ENCODE results near the gene POU3F3.
A peak's percentile ranks its signal among the peaks of the same experiment; 100 is the strongest.

POU3F3 gene

DNA sequence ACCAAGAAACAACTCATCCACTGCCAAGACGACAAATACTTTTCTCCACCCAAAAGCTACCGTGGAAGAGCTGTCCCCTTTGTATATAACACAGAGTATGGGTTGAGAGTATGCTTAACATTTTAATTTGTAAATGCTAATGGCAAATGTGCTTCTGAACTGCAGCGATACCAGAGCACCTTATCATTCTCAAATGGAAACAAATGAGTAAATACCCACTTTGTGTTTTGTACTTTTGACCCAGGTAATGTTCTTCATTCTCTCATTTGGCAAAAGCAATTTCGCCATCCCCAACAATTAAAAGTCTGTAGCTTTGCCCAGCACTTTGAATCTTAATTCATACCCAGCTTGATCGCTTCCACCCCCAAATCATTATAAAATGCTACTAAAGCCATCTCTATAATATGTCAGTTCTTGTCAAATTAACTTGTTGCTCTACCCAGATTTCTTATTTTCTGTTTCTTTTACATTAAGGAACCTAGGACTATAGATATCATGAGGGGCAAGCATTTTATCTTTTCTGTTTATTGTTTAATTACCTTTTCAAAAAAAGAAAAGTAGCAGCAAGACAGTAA, 6.2 kb upstream of the POU3F3 start:
- DNase-seq = no peak

DNA sequence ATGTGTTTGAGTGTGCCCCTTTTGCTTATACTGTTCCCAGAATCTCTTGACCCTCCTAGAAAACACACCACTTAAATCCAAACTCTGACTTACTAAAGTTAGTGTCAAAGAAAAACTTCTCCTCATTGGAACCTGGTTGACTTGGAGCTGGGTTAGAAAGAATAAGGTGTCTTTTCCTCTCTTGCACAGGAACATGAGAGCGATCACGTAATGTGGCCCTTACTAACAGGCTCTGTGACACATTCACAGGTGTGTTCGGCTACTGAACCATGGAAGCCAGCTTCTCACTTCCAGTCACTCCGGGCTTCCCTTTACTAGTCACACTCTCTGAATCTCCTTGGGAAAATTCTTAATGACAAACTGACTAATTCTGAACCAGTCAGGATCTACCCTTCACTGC, 5.4 kb upstream of the POU3F3 start:
- no peak for DNase-seq

DNA sequence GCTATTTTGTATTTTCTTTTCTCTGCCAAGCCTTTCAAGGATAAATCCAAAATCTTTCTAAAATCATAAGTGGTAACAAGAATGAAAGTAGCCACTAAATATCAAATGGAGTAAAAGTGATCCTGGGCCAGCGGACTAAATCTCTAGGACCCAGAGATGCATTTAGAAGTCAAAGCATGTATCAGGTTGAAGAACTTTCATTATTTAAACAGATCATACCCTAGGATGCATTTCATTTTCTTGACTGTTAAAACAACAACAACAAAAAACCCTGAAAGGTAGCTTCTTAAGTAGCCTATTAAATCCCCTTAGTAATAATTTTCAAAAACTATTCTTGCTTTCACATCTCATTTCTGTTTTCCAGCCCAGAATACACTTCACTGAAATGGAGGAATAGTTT, 4.8 kb upstream of the POU3F3 start:
- DNase-seq = no peak

DNA sequence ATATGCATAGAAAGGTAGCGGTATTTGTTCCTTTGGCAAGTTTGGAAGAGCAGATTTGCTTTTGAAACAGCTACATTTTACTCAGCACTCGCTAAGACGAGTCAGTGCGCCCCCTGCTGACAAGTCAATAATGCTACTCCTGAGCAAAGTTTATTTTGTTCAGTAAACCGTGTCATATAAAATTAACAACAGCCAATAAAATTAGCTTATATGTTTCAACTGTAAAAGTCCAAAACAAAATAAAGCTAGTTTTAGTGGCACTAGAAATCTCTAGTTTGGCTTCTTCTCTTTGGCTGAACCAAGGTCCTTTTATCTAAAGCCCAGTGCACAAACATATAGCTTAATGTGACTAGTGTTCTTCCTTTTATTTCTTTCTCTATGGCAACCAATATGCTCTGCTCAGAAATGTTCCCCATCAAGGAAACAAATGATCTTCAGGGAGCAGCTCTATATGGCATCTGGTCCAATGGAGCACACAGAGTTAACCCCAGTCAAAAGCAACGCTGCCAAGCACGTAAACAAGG, 4.2 kb upstream of the POU3F3 start:
- peak; percentile 24 for DNase-seq

DNA sequence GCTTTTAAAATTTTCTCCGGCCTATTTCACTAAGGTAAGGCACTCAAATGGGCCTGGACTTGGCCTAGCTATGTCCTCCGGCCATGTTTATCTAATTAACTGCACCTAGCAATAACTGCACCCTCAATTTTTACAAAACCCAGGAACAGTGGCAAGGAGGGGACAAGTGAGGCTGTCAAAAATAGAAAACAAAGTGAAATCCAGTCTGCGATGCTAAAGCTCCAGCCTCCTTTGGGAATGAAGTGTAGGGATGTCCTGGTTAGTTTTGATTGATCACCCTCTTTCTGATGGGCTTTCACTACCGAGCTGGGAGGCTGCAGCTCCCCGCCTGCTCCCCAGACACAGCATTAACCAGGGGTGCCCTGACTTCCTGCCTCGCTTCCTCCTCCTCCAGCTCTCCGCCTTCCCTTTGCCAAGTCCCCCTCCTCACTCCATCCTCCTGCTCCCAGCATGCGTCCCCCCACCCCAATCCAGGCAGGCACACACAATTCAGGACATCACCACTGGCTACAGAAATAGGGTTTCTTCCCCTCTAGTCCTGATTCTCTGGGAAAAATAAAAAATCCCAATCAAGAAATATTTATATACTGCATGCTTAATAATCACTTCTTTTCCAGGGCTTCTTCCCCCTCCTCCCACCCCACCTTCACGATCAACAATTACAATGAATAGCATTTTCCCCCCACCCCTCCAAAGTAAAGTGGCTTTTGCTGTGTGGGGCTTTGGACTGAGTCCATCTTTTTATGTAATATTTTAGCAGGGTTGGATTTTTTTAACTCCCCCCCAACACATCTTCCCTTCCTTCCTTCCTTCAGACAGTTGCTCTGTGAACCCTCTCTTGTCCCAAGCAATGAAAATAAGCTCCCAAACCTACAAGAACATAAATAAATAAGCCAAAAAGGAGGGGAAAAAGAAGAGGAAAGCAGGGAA, 3.3 kb upstream of the POU3F3 start:
- no peak for DNase-seq

DNA sequence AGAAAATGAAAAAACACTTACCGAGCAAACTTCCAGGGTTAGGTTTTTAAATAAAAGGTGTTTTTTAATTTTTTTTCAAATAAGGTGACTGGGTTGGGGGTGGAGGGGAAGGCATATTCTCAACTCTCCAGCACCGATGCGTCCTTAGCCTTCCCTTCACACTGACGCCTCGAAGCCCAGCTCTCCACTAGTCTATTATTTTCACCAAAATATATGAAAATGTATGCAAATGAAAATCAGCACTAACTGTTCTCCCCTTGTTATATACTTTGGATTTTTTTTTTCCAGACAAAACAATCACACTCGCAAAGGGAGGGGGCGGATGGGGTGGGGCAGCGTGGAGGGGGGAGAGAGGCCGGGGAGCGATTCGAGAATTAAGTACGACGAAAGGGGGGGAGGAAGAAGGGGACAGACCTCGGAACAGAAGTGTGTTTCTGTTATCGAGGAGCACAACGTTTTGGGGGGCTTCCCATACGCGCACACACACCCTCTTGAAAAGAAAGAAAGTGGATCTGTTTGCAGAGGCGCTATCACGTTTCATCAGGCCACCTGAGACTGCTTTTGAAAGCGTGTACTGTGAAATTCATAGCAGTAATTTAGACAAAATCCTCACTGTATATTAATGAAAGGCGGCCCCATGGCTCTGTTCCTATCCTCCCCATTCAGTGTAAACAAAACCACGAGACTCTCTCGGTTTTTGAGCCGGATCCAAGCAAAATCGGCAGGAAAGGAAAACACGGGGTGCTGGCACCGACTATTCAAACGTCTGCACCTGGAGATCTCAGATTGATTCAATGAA, 2.4 kb upstream of the POU3F3 start:
- no peak for DNase-seq

DNA sequence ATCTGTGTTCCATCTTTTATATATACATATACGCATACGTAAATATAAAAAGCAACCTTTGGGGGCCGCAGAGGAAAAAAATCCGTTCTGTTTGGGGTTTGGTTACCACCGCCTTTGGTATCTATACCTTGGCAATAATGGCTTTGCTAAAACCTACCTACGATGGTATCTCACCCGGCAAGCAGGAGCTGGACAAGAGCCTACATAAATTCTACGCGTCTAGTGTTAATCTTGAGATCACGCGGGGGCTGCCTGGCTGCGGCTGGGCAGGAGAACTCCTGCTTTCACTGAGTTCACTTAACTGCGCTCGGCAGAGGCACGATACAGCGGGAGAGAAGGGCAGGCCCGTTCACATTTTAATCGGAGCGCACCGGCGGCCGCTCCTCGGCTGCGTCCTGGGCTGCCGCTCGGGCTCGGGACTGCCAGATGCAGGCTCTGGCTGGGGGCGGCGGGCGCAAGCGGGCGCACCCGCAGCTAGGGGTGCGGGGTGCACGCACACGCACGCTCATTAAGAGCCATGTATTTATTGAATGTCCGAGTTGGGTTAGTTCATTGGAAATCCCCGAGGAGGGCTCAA, 1.7 kb upstream of the POU3F3 start:
- no peak for DNase-seq

DNA sequence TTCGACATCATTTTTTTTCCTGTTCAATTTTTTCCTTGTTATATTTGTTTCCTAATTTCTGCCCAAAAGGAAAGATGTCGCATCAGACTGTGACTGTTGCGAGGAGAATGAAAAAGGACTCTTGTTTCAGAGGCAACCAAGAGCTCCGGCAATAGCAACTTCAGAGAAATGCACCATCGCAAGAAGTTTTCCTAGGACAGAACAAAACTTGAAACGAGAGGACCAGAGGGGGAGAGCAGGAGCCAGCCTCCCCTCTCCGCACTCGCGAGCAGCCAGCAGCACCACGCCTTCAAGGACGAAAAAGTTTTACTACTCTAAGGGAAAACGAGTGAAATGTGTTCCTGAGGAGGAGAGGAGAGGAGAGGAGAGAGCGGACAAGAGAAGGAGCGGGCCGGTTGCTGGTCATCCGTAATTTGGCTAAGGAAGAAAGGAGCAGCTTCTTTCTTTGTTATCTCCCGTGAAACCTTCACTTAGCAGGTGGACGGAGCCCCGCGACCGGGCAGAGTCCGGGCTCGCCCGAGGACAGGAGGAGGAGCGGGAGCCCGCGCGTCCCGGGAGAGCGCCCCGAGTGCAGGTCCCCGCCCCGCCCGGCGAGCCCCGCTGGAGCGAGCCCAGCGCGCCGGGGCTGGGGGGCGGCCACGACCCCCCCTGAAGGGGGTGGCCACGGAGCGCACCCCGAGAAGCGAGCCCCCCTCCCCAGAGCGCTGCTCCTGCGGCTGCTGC, 744 bp downstream of the POU3F3 start:
- no peak for DNase-seq

DNA sequence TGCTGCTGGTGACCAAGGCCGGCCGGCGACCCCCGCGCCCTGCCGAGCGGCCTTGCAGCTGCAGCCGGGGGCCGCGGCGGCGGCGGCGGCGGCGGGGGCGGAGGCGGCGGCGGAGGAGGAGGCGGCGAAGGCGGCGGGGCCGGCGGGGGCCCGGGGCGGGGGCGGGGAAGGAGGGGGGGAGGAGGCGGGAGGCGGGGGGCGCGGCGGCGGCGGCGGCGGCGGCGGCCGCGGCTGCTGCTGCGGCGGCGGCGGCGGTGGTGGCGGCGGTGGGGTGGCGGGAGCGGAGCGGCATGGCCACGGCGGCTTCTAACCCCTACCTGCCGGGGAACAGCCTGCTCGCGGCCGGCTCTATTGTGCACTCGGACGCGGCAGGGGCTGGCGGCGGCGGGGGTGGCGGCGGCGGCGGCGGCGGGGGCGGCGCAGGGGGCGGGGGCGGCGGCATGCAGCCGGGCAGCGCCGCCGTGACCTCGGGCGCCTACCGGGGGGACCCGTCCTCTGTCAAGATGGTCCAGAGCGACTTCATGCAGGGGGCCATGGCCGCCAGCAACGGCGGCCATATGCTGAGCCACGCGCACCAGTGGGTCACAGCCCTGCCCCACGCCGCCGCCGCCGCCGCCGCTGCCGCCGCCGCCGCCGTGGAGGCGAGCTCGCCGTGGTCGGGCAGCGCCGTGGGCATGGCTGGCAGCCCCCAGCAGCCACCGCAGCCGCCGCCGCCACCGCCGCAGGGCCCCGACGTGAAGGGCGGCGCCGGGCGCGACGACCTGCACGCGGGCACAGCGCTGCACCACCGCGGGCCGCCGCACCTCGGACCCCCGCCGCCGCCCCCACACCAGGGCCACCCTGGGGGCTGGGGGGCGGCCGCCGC, 1.5 kb downstream of the POU3F3 start:
- no peak for DNase-seq

DNA sequence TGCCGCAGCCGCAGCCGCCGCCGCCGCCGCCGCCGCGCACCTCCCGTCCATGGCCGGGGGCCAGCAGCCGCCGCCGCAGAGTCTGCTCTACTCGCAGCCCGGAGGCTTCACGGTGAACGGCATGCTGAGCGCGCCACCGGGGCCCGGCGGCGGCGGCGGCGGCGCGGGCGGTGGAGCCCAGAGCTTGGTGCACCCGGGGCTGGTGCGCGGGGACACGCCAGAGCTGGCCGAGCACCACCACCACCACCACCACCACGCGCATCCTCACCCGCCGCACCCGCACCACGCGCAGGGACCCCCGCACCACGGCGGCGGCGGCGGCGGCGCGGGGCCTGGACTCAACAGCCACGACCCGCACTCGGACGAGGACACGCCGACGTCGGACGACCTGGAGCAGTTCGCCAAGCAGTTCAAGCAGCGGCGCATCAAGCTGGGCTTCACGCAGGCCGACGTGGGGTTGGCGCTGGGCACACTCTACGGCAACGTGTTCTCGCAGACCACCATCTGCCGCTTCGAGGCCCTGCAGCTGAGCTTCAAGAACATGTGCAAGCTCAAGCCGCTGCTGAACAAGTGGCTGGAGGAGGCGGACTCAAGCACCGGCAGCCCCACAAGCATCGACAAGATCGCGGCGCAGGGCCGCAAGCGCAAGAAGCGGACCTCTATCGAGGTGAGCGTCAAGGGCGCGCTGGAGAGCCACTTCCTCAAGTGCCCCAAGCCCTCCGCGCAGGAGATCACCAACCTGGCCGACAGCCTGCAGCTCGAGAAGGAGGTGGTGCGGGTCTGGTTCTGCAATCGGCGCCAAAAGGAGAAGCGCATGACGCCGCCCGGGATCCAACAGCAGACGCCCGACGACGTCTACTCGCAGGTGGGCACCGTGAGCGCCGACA, 2.4 kb downstream of the POU3F3 start:
- DNase-seq = no peak

DNA sequence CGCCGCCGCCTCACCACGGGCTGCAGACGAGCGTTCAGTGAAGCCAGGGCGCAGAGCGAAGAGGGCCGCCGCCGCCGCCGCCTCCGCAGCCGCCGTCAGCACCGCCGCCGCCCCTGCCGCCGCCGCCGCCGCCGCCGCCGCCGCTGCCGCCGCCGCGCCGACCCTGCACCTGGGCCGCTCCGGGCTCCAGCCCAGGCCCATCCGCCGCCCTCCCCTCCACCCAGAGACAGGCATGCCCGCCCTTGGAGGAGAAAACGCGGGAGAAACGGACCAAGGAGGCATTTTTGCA, 3.0 kb downstream of the POU3F3 start:
- DNase-seq = no peak

DNA sequence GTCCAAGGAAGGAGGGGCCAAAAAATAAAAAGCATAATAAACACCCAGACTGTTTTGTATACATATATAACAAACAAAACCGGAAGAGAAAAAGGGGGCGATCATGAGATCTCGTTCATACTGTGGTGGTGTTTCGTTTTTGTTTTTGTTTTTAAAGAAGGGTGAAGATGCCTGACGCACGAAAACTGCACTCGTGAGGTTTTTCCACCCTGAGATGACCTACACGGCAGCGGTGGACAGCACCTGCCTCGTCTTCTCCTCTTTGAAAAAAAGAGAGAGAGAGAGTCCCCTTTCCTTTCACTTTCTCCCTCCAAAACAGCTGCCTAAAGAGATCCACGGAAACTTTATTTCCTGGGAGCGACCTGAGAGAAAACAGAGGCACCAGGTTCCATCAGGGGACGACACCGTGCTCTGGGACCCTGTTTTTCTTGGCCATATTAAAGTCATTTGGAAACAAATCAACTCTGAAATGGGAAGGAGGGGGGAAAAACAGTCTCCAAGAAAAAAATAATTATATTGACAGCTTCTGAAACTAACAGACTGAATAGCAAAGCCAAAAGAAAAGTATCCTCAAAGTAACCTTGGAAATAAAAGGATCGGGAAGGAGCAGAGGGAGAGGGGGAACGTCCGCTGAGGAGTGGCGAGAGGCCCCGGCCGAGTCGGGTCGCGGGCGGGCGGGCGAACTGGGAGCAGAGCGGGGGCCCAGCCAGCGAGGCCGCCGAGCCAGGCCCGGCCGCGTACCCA, 3.5 kb downstream of the POU3F3 start:
- DNase-seq = no peak

DNA sequence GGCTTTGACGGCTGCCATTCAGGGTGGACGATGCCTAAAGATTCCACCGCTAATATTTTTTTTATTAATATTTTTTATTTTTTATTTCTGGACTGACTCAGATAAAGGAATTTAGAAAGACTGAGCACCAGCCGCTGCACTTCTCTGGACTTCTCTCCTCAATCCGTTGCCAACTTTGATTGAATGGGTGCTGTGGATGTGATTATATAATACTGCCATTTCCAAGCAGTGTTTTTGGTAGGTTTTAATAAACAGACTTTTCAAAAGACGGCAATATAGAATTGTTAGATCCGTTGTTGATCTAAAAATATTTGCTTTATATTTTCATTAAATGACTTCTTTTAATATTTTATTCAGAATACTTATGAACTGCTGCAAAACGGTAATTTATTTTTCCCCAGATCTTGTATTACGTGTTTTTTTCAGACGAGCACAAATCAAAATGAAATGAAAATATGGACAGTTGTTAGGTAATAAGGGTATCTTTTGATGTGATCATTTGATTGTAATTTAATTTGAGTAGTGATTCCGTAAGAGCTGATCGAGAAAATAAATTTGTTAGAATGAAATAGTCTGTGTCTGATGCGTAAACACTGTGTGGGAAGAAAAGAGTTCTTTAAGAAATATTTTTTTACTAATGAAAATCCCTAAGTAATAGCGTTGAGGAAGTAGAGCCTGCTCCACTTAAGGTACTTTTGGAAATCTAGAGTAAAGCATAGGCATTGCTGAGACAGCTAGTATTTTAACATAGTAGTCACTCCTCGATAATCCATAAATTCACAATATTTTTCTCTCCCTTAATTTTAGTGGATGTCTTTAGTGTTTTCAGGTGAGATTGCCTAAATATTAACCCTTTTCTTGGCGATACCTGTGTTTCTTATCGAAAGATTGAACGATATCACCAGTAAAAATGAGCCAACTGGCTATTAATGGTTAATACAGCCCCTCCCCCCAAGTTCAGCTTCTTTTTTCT, 4.4 kb downstream of the POU3F3 start:
- DNase-seq = no peak

DNA sequence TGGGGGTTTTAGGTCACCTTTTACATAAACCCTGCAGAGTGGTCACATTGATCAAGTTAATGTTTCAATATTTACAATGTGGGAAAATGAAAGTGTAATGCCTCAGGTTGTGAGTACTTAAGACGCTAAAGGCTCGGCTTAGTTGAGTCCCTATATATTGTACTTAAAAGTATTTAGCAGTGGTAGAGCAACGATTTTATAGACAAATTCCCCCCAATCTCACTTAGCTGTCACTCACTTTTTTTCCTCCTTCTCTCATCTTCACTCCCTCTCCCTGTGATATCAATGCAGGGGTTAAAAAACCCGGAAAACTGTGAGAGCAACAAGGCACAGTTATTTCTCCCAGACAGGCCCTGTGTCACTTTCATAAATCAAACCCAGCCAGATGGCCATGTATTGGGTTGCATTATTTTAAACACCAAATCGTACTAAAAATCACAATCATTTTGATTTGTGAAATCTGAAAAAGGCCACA, 5.4 kb downstream of the POU3F3 start:
- no peak for DNase-seq

DNA sequence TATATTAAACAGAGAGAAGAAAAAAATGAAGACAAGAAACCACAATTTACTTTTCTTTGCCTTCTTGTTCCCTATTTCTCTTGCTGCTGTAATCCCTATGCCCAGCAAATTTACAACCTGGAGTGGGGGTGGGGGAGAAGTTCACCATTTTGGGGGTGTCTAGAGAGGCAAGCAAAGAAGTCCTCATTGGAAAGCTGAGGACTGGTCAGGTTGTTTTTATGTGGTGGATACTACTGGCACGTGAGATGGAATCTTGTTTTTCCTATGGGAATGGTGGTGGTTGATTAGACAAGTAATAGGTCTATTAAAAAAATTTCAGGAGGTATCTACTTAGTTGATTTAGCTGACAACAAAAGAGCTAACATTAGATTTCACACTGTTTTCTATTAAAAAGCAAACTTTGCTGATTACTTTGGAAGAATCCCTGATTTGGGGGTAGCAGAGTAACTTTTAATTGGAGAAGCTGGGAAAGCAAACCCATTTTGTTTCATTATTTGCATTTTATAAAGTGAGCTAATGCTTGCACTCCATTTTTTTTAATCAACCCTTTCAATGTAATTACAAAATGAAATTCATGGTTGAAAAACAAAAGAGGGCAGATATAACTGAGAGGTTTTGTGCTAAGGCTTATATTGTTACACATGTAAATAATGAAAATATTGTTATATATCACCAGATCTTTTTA, 6.0 kb downstream of the POU3F3 start:
- DNase-seq = no peak

DNA sequence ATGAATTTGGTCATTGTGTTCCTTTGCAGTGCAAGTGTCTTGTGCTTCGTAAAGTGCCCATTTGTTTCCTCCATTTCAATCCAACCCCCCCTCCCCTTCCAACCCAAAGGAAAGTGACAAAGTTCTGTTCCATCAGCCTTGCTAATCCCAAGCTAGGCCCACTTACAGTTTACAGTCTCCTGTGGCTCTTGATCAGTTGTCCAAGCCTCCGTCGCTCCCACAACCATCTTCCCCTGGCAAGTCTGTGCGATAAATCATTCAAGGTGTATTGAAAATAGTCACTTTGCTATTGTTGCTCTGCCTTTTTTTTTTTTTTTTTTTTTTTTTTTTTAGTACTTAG, 6.5 kb downstream of the POU3F3 start:
- DNase-seq = no peak

DNA sequence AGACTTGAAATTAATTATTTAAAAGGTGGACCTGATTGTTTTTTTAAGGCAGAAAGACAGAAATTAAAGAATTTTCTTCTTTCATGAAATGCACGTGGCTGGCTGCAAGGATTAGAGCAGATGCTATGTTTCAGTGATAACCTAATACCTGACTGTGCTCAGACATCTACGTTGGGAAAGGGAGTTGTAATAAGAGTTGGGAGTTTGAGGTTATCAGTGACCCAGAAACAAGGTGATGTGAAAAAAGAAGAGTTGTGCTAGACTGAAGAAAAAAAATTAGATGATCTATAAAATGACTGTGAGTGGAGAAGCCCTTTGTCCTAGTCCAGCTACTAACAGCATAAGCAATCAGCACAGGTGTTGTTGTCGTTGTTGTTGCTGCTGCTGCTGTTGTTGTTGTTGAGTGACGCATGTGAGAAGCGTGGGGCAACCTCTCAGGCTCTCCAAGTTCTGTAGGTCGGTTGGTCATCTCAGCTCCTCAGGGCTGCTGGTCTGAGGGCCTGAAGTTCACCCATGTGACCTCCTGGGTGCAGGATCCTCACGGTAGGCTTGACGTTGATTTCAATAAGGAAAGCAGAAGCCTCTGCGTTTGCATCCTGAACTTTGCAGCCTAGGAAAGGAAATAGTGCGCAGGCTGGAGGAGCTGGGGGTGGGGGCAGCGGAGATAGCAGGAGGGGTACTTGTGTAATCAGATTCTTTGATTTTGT, 7.6 kb downstream of the POU3F3 start:
- DNase-seq = no peak

Data from CD4-positive, alpha-beta T cell treated with Interleukin-4 for 4 hours (primary cell).